ENCODE measurements around the gene NR6A1.

- peak; percentile 72 to 94 (median 81) for TF ChIP-seq CTCF (IDR thresholded peaks at IDR 0.05)
- no peak for TF ChIP-seq POLR2A (IDR thresholded peaks at IDR 0.05)
- peak in 1 of 2 donors; percentile 39 for TF ChIP-seq EP300 (IDR thresholded peaks at IDR 0.05)
Observed at GRCh38 chr9:124774129-124774978, 3.2 kb upstream of the NR6A1 start.
